ENCODE measurements around the gene ELP4. TPM values are rescaled to one million over a fixed set of nuclear protein-coding genes. Genes with fewer than 3 reads are reported as not detected.

ELP4 gene
- total and polyA plus RNA-seq, 9 of the 15 experiments (the other 6 are each of a cell fraction or from before 2014, with no cell fraction given): 24.1 to 60.3 (median 38.7) TPM

- Histone ChIP-seq H2AFZ (ENCODE audit: low read depth, low read length) (no peak overlapping the region), H3K4me2 (ENCODE audit: insufficient read depth, low read length) (no peak overlapping the region), H3K9ac (ENCODE audit: insufficient read depth in 1 of 2, low read depth in 2 of 2, low read length in 2 of 2) (no peak overlapping the region), H3K27me3 (ENCODE audit: control insufficient read depth in 2 of 2, insufficient read depth in 2 of 2, low read length in 2 of 2) (no peaks in the 10 kb centered on the region), H3K4me1 (replicated peaks in 1 of 2; ENCODE audit: control insufficient read depth in 2 of 2, insufficient read depth in 2 of 2, low read length in 2 of 2) (no peaks in the 10 kb centered on the region), H3K4me3 (no peak overlapping the region), H3K36me3 (ENCODE audit: control insufficient read depth, insufficient read depth, low read length) (peaks cover 5% of the 10 kb centered on the region), H3K9me3 (replicated peaks; ENCODE audit: control insufficient read depth, insufficient read depth, low read depth, low read length) (no peaks in the 10 kb centered on the region), H3K9me1 (ENCODE audit: control insufficient read depth, insufficient read depth, low read length) (no peaks in the 10 kb centered on the region), H3K79me2 (ENCODE audit: control insufficient read depth, insufficient read depth, low read length) (peaks cover 39% of the 10 kb centered on the region; the same call in 2 of the 3 replicates), H3K27ac (ENCODE audit: extremely low read depth, low read depth, low read length) (no peak overlapping the region), H4K20me1 (replicated peaks; ENCODE audit: control insufficient read depth, insufficient read depth, low read length) (no peaks in the 10 kb centered on the region)
- ChIA-PET POLR2A (no interaction called here), CTCF (ENCODE audit: low intra/inter-chr PET ratio) (no interaction called here)
- DNase-seq (ENCODE audit: extremely low read depth in 1 of 4, low spot score in 3 of 4) (no peak), ATAC-seq (no peak), FAIRE-seq (no peak)
- in situ Hi-C loops (cut with MboI) (no loop called here), intact Hi-C loops (cut with micrococcal nuclease) (no loop called here)
- no TSS peak for BruUV-seq (replicated peaks)
- TF ChIP-seq POLR3A (IDR thresholded peaks at IDR 0.05; ENCODE audit: borderline replicate concordance, extremely low read depth, insufficient read depth, insufficient read length) (no peak), ZBTB17 (CRISPR knock-in tag; IDR thresholded peaks at IDR 0.05) (no peak), HDAC3 (IDR thresholded peaks at IDR 0.05; ENCODE audit: borderline replicate concordance, partially characterized antibody) (no peak), ZNF436 (CRISPR knock-in tag; IDR thresholded peaks at IDR 0.05) (no peak), RCOR1 (IDR thresholded peaks at IDR 0.05; ENCODE audit: borderline replicate concordance in 1 of 2, low read depth in 2 of 2, low read length in 2 of 2) (no peak), HES1 (IDR thresholded peaks at IDR 0.05; ENCODE audit: low read depth) (no peak)
These were observed 35.5 kb upstream of the ELP4 start for GRCh38 chr11:31474083-31474482.

Data from K562 (cell line).